H9 (cell line): ENCODE data around the gene BPIFB4. TPM values are rescaled to one million over a fixed set of nuclear protein-coding genes. Genes with fewer than 3 reads are reported as not detected.

ENCODE experiments used
- DNase-seq: peaks from one replicate; pipeline ENCODE4 v3.0.0-alpha.2; 2017
- H2AFZ ChIP-seq: one replicate; pipeline ENCODE4 v1.6.1; 2013; ENCODE audit warnings: mild to moderate bottlenecking, low read length, control low read depth, moderate library complexity
- H2AK5ac ChIP-seq: 2 replicates; pipeline ENCODE4 v1.6.1; 2013; ENCODE audit warnings: low read length, control low read depth, mixed read lengths; ENCODE audit not compliant: insufficient read length
- H2BK120ac ChIP-seq: one replicate; pipeline ENCODE4 v1.6.1; 2013; ENCODE audit warnings: low read depth, mild to moderate bottlenecking, low read length, control low read depth, inconsistent platforms; ENCODE audit not compliant: poor library complexity, severe bottlenecking
- H2BK12ac ChIP-seq: 2 replicates; pipeline ENCODE4 v1.6.1; 2013; ENCODE audit warnings: low read length, control low read depth, mixed read lengths, low read depth; ENCODE audit not compliant: insufficient read length
- H2BK15ac ChIP-seq: 2 replicates; pipeline ENCODE4 v1.6.1; 2013; ENCODE audit warnings: low read depth, low read length, control low read depth
- H2BK20ac ChIP-seq: one replicate; pipeline ENCODE4 v1.6.1; 2013; ENCODE audit warnings: low read depth, mild to moderate bottlenecking, low read length, control low read depth, inconsistent platforms; ENCODE audit not compliant: poor library complexity, severe bottlenecking
- H2BK5ac ChIP-seq: 2 replicates; pipeline ENCODE4 v1.6.1; 2013; ENCODE audit warnings: low read length, control low read depth, mixed read lengths; ENCODE audit not compliant: insufficient read length
- H3K14ac ChIP-seq: 2 replicates; pipeline ENCODE4 v1.6.1; 2013; ENCODE audit warnings: low read length, control low read depth; ENCODE audit not compliant: insufficient read depth
- H3K18ac ChIP-seq: 2 replicates; pipeline ENCODE4 v1.6.1; 2013; ENCODE audit warnings: low read depth, mild to moderate bottlenecking, mixed read lengths, low read length, control low read depth; ENCODE audit not compliant: insufficient read length
- H3K23ac ChIP-seq: 2 replicates; pipeline ENCODE4 v1.6.1; 2013; ENCODE audit warnings: low read length, control low read depth, mixed read lengths, low read depth; ENCODE audit not compliant: insufficient read length
- H3K23me2 ChIP-seq: 2 replicates; pipeline ENCODE4 v1.6.1; 2013; ENCODE audit warnings: low read depth, mild to moderate bottlenecking, mixed read lengths, low read length, control low read depth; ENCODE audit not compliant: insufficient read length, poor library complexity, severe bottlenecking
- H3K27ac ChIP-seq: 2 replicates; pipeline ENCODE4 v1.5.1; 2013; ENCODE audit warnings: low read length, control low read depth, mixed read lengths, low read depth; ENCODE audit not compliant: insufficient read length
- H3K27me3 ChIP-seq: 2 replicates; pipeline ENCODE4 v1.6.1; 2013; ENCODE audit warnings: low read length, control low read depth, inconsistent platforms; ENCODE audit not compliant: insufficient read depth
- H3K4ac ChIP-seq: 2 replicates; pipeline ENCODE4 v1.6.1; 2013; ENCODE audit warnings: low read depth, mild to moderate bottlenecking, control low read depth, inconsistent platforms, low read length, moderate library complexity
- H3K4me1 ChIP-seq: 2 replicates; pipeline ENCODE4 v1.6.1; 2013; ENCODE audit warnings: low read length, control low read depth, inconsistent platforms; ENCODE audit not compliant: insufficient read depth
- H3K4me2 ChIP-seq: 2 replicates; pipeline ENCODE4 v1.6.1; 2013; ENCODE audit warnings: low read length, control low read depth, mixed read lengths; ENCODE audit not compliant: insufficient read length, insufficient read depth
- H3K56ac ChIP-seq: 2 replicates; pipeline ENCODE4 v1.6.1; 2013; ENCODE audit warnings: low read depth, mild to moderate bottlenecking, mixed read lengths, low read length, control low read depth; ENCODE audit not compliant: insufficient read length
- H3K79me1 ChIP-seq: 2 replicates; pipeline ENCODE4 v1.6.1; 2013; ENCODE audit warnings: low read depth, mild to moderate bottlenecking, moderate library complexity, low read length, control low read depth, inconsistent platforms; ENCODE audit not compliant: insufficient read depth, poor library complexity, severe bottlenecking
- H3K79me2 ChIP-seq: 2 replicates; pipeline ENCODE4 v1.6.1; 2013; ENCODE audit warnings: low read length, control low read depth, inconsistent platforms; ENCODE audit not compliant: insufficient read depth
- H3K9ac ChIP-seq: 2 replicates; pipeline ENCODE4 v1.6.1; 2013; ENCODE audit warnings: low read length, control low read depth, mixed read lengths; ENCODE audit not compliant: insufficient read length; ENCODE audit errors: extremely low read depth
- H3K9me3 ChIP-seq: one replicate; pipeline ENCODE4 v1.6.1; 2013; ENCODE audit warnings: low read depth, low read length, inconsistent platforms; ENCODE audit not compliant: control insufficient read depth
- H3T11ph ChIP-seq: one replicate; pipeline ENCODE4 v1.6.1; 2013; ENCODE audit warnings: mild to moderate bottlenecking, low read length, control low read depth, inconsistent platforms
- H4K20me1 ChIP-seq: one replicate; pipeline ENCODE4 v1.6.1; 2013; ENCODE audit not compliant: control insufficient read depth, insufficient read length, insufficient read depth
- H4K5ac ChIP-seq: 2 replicates; pipeline ENCODE4 v1.6.1; 2013; ENCODE audit warnings: low read depth, mild to moderate bottlenecking, mixed read lengths, low read length, control low read depth; ENCODE audit not compliant: insufficient read length
- H4K8ac ChIP-seq: replicated peaks from 2 replicates; pipeline ENCODE4 v1.6.1; 2013; ENCODE audit warnings: low read length, control low read depth, mixed read lengths, low read depth; ENCODE audit not compliant: insufficient read length
- H4K91ac ChIP-seq: 2 replicates; pipeline ENCODE4 v1.6.1; 2013; ENCODE audit warnings: low read depth, mild to moderate bottlenecking, moderate library complexity, mixed read lengths, low read length, control low read depth; ENCODE audit not compliant: insufficient read length
- H3K27ac Mint-ChIP-seq, 3 experiments: 2 replicates in 2 of 3; 3 replicates in 1 of 3; pipeline ENCODE4 v1.8.0; 2020 to 2021; ENCODE audit warnings: mixed read lengths in 3 of 3, mild to moderate bottlenecking in 1 of 3, moderate library complexity in 1 of 3
- H3K27me3 Mint-ChIP-seq: 2 replicates; pipeline ENCODE4 v1.8.0; 2021; ENCODE audit warnings: low read depth, mild to moderate bottlenecking, moderate library complexity, mixed read lengths
- H3K36me3 Mint-ChIP-seq, 3 experiments: 2 replicates in 2 of 3; 3 replicates in 1 of 3; pipeline ENCODE4 v1.8.0; 2020 to 2021; ENCODE audit warnings: low read depth in 3 of 3, mixed read lengths in 3 of 3; ENCODE audit not compliant: insufficient read depth in 1 of 3
- H3K4me1 Mint-ChIP-seq, 2 experiments: 2 replicates each; pipeline ENCODE4 v1.8.0; 2020; ENCODE audit warnings: mixed read lengths in 2 of 2
- H3K4me3 Mint-ChIP-seq, 2 experiments: 2 replicates in 1 of 2; 3 replicates in 1 of 2; pipeline ENCODE4 v1.8.0; 2020 to 2021; ENCODE audit warnings: mild to moderate bottlenecking in 2 of 2, mixed read lengths in 2 of 2, moderate library complexity in 1 of 2
- H3K9me3 Mint-ChIP-seq, 2 experiments: 2 replicates in 1 of 2; 3 replicates in 1 of 2; pipeline ENCODE4 v1.8.0; 2020; ENCODE audit warnings: mild to moderate bottlenecking in 2 of 2, mixed read lengths in 2 of 2, moderate library complexity in 1 of 2
- WGBS: extraction: QIAGEN DNeasy Blood & Tissue Kit; methylation state at CpG from one replicate; pipeline ENCODE4 v1.1.7; 2013; ENCODE audit warnings: missing lambda C conversion rate, low lambda C conversion rate, mixed read lengths; ENCODE audit not compliant: insufficient read length; ENCODE audit errors: extremely low coverage; 5-methylcytosine and 5-hydroxymethylcytosine counted together
- total RNA-seq: library from RNA; stranded (reverse); gene quantifications from 2 replicates; pipeline ENCODE4 v1.2.1, GENCODE V29; 2021
- TF ChIP-seq, protein P1 (sequence below): fragments of 200-600 bp; sonication (generic); conservative IDR thresholded peaks from 3 replicates; pipeline ENCODE4 v1.8.0; 2021; ENCODE audit warnings: antibody characterized with exemption, mild to moderate bottlenecking

Gene BPIFB4
- total RNA-seq, 1 experiment from 2014 or later: not detected

DNA sequence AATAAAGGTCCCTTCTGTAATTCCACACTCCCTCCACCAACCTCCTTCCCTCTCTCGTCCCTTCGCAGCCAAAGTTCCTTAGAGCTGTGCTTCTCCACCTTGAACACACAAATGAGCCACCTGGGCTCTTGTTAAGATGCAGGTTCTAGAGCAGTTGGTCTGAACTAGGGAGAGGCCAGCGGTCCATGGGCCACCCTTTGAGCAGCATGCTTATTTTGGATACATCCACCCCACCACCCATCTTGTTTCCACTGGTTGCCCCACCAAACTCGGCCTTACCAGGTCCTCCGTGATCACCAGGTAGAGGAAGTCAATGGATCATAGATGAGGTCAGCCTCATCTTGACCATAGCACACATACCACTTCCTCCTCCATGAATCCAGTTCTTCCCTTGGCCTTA, 81.2 kb downstream of the BPIFB4 start:
- no peaks in the 10 kb centered on the region for H3K23me2 ChIP-seq
- TF ChIP-seq, protein P1, sequence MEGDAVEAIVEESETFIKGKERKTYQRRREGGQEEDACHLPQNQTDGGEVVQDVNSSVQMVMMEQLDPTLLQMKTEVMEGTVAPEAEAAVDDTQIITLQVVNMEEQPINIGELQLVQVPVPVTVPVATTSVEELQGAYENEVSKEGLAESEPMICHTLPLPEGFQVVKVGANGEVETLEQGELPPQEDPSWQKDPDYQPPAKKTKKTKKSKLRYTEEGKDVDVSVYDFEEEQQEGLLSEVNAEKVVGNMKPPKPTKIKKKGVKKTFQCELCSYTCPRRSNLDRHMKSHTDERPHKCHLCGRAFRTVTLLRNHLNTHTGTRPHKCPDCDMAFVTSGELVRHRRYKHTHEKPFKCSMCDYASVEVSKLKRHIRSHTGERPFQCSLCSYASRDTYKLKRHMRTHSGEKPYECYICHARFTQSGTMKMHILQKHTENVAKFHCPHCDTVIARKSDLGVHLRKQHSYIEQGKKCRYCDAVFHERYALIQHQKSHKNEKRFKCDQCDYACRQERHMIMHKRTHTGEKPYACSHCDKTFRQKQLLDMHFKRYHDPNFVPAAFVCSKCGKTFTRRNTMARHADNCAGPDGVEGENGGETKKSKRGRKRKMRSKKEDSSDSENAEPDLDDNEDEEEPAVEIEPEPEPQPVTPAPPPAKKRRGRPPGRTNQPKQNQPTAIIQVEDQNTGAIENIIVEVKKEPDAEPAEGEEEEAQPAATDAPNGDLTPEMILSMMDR: no peak

More for the DNA sequence above, 81.2 kb downstream of the BPIFB4 start:
- H3K18ac ChIP-seq: no peak overlapping the region
- no peaks in the 10 kb centered on the region for H3K27me3 ChIP-seq
- Mint-ChIP-seq H3K9me3 (no peaks in the 10 kb centered on the region), H3K27me3 (peaks cover 13% of the 10 kb centered on the region), H3K36me3 (no peaks in the 10 kb centered on the region), H3K27ac (0 out of 7 replicates have a peak overlapping the region, but pooled peaks of 1 of the 3 experiments have one; percentile 19), H3K4me1 (no peaks in the 10 kb centered on the region), H3K4me3 (no peak overlapping the region)
- H2BK12ac ChIP-seq: no peak overlapping the region
- WGBS: no CpG with 5 or more reads among the region's 5 CpGs
- H4K8ac ChIP-seq: no peak overlapping the region
- no peak overlapping the region for H2AK5ac ChIP-seq
- no peaks in the 10 kb centered on the region for H4K20me1 ChIP-seq
- H3K79me2 ChIP-seq: no peaks in the 10 kb centered on the region
- no peak overlapping the region for H3K23ac ChIP-seq
- no peak overlapping the region for H2BK5ac ChIP-seq
- no peak overlapping the region for H2BK20ac ChIP-seq
- H2BK120ac ChIP-seq: no peak overlapping the region
- H2AFZ ChIP-seq: no peak overlapping the region
- H3K4ac ChIP-seq: no peak overlapping the region
- no peaks in the 10 kb centered on the region for H3K4me1 ChIP-seq
- no peak overlapping the region for H2BK15ac ChIP-seq
- H4K91ac ChIP-seq: no peak overlapping the region
- H3K79me1 ChIP-seq: no peaks in the 10 kb centered on the region
- no peak overlapping the region for H3T11ph ChIP-seq
- no peak overlapping the region for H3K14ac ChIP-seq
- no peak overlapping the region for H3K56ac ChIP-seq
- no peak overlapping the region for H3K27ac ChIP-seq
- no peaks in the 10 kb centered on the region for H3K9me3 ChIP-seq
- DNase-seq: no peak
- H3K4me2 ChIP-seq: no peak overlapping the region
- H4K5ac ChIP-seq: no peak overlapping the region
- H3K9ac ChIP-seq: no peak overlapping the region

Other genes starting within 250 kb of the BPIFB4 start
- 0.09 TPM in 1 of 2 replicates, not detected in the other for gene EFCAB8, start 220.7 kb upstream of the BPIFB4 start, total RNA-seq
- gene SUN5, start 75.2 kb upstream of the BPIFB4 start, total RNA-seq: not detected in 2 replicates
- gene BPIFB2, start 71.9 kb upstream of the BPIFB4 start, total RNA-seq: not detected in 2 replicates
- gene BPIFB6, start 48.0 kb upstream of the BPIFB4 start, total RNA-seq: not detected in 2 replicates
- gene BPIFB3, start 25.7 kb upstream of the BPIFB4 start, total RNA-seq: not detected in 2 replicates
- gene BPIFA2, start 88.5 kb downstream of the BPIFB4 start, total RNA-seq: not detected in 2 replicates
- not detected in 2 replicates for gene BPIFA3, start 137.7 kb downstream of the BPIFB4 start, total RNA-seq
- gene BPIFA1, start 156.4 kb downstream of the BPIFB4 start, total RNA-seq: not detected in 2 replicates
- not detected in 2 replicates for gene BPIFB1, start 203.6 kb downstream of the BPIFB4 start, total RNA-seq